ENCODE data around the gene AGAP3. TPM values are rescaled to one million over a fixed set of nuclear protein-coding genes. Genes with fewer than 3 reads are reported as not detected.

The AGAP3 gene
- total RNA-seq, 1 donor from 2014 or later, result 156 TPM

DNA sequence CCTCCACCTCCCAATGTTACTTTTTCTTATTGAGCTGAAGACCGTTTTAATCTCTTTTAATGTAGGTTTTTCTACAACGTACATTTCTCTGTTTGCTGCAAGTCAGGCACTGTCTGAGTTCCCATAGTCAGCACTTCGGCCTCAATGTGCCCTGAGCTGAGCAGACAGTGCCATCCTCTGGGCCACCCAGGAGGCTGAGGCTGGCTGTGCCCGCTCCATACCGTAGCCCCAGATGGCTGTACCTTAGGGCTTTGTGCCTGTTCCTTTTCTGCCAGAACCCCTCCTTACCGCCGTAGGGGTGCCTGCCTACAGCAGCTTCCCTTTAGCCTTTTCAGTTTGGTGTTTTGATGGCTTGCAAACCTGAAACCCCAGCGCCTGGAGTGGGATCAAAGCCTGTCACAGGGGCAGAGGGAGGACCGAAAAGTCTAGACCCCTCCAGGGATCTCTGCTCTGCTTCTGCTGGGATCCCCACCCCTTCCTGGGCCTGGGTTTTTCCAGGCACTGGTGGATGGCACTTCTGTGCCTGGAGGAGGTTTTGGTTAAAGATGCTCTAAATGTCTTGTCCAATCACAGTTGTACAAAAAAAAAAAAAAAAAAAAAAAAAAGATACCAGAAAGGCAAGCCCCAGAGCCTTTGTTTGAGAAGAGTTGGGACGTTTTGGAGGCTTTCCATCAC is 9.0 kb downstream of the AGAP3 start:
- Histone ChIP-seq H3K4me2 (ENCODE audit: low read length) (no peak overlapping the region), H3K9ac (ENCODE audit: low read length) (no peak overlapping the region), H3K4me1 (ENCODE audit: insufficient read depth, low read length) (peaks cover 5% of the 10 kb centered on the region), H3K27ac (ENCODE audit: low read depth, low read length) (no peak overlapping the region), H4K20me1 (ENCODE audit: insufficient read depth, low read length) (peaks cover 89% of the 10 kb centered on the region), H3K79me2 (ENCODE audit: insufficient read depth, low read length) (peaks cover 94% of the 10 kb centered on the region), H3K36me3 (ENCODE audit: insufficient read depth, low read length) (no peaks in the 10 kb centered on the region), H3K4me3 (ENCODE audit: insufficient read depth, low read depth, low read length) (no peak overlapping the region), H3K9me3 (ENCODE audit: insufficient read depth, low read depth, low read length) (no peaks in the 10 kb centered on the region), H2AFZ (ENCODE audit: low read depth, low read length) (no peak overlapping the region), H3K27me3 (ENCODE audit: insufficient read depth, low read length) (no peaks in the 10 kb centered on the region)
- no peaks in the 10 kb centered on the region for H3K27me3 Mint-ChIP-seq (ENCODE audit: low read depth, unreplicated experiment)
- no peak overlapping the region for H3K4me3 Mint-ChIP-seq (ENCODE audit: unreplicated experiment)
- DNase-seq (ENCODE audit: low read depth) (no peak), FAIRE-seq (no peak)
- TF ChIP-seq EZH2 (IDR thresholded peaks at IDR 0.05; ENCODE audit: insufficient read depth, low read length), result no peak
- H3K36me3 Mint-ChIP-seq (ENCODE audit: low read depth, unreplicated experiment), result peaks cover 7% of the 10 kb centered on the region
- peaks cover 23% of the 10 kb centered on the region for H3K4me1 Mint-ChIP-seq (ENCODE audit: low read depth, unreplicated experiment)
- H3K27ac Mint-ChIP-seq (ENCODE audit: unreplicated experiment), result no peak overlapping the region
- H3K9me3 Mint-ChIP-seq (ENCODE audit: unreplicated experiment), result no peaks in the 10 kb centered on the region

- peaks cover 90% of the 10 kb centered on the region for H4K20me1 ChIP-seq (ENCODE audit: insufficient read depth, low read length)
- H3K27ac Mint-ChIP-seq (ENCODE audit: unreplicated experiment), result no peak overlapping the region
- no peak overlapping the region for H3K4me2 ChIP-seq (ENCODE audit: low read length)
- H3K27ac ChIP-seq (ENCODE audit: low read depth, low read length), result no peak overlapping the region
- H3K9me3 ChIP-seq (ENCODE audit: insufficient read depth, low read depth, low read length), result no peaks in the 10 kb centered on the region
- peaks cover 5% of the 10 kb centered on the region for H3K4me1 ChIP-seq (ENCODE audit: insufficient read depth, low read length)
- H3K36me3 ChIP-seq (ENCODE audit: insufficient read depth, low read length), result no peaks in the 10 kb centered on the region
- no peaks in the 10 kb centered on the region for H3K9me3 Mint-ChIP-seq (ENCODE audit: unreplicated experiment)
- H3K36me3 Mint-ChIP-seq (ENCODE audit: low read depth, unreplicated experiment), result peaks cover 4% of the 10 kb centered on the region
- H3K4me3 Mint-ChIP-seq (ENCODE audit: unreplicated experiment), result no peak overlapping the region
- H3K4me3 ChIP-seq (ENCODE audit: insufficient read depth, low read depth, low read length), result no peak overlapping the region
- peaks cover 95% of the 10 kb centered on the region for H3K79me2 ChIP-seq (ENCODE audit: insufficient read depth, low read length)
- TF ChIP-seq EZH2 (IDR thresholded peaks at IDR 0.05; ENCODE audit: insufficient read depth, low read length), result no peak
- TF ChIP-seq CTCF (IDR thresholded peaks at IDR 0.05; ENCODE audit: insufficient read depth, low read depth, low read length), result no peak
- DNase-seq (ENCODE audit: low read depth) (no peak), FAIRE-seq (no peak)
- H3K27me3 Mint-ChIP-seq (ENCODE audit: low read depth, unreplicated experiment), result no peaks in the 10 kb centered on the region
- H3K27me3 ChIP-seq (ENCODE audit: insufficient read depth, low read length), result no peaks in the 10 kb centered on the region
- H3K4me1 Mint-ChIP-seq (ENCODE audit: low read depth, unreplicated experiment), result peaks cover 19% of the 10 kb centered on the region
- no peak overlapping the region for H2AFZ ChIP-seq (ENCODE audit: low read depth, low read length)
- H3K9ac ChIP-seq (ENCODE audit: low read length), result no peak overlapping the region
These were observed 9.7 kb downstream of the AGAP3 start for GRCh38 chr7:151095828-151096475.

DNA sequence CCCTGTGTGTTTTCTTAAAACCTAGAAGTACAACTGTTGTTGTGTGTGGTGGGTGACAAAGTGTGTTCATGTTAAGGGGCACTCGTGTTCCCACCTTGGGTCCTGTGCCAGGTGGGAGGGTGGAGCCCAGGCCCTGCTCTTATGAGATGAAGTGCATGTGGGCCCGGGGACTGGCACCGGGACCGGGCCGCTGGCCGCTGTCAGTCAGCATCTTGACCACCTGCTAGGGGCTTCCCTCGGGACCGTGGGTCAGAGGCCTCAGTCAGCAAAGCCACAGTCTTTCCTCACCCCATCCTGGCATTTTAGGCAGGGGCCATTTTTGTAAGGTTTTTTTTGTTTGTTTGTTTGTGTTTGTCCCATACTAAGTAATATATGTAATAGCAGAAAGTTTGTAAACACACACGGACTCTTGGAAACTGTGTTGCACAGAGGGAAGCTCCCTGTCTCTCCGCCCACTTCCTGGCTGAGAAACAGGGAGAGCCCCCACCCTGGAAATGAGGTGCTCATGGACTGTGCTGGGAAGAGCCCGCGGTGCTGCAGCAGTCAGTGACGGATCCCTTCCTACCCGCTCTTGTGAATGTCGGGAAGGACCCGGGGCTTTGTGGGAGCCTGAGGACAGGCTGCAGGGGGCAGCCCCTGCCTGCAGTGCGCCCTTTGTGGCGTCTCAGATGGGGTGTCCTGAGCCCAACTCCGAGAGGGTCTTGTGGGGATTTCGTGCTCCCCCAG is 13.4 kb downstream of the AGAP3 start:
- Histone ChIP-seq H3K27me3 (ENCODE audit: insufficient read depth, low read length) (no peaks in the 10 kb centered on the region), H3K9me3 (ENCODE audit: insufficient read depth, low read depth, low read length) (no peaks in the 10 kb centered on the region), H3K9ac (ENCODE audit: low read length) (no peak overlapping the region), H2AFZ (ENCODE audit: low read depth, low read length) (no peak overlapping the region), H3K79me2 (ENCODE audit: insufficient read depth, low read length) (peaks cover 85% of the 10 kb centered on the region), H3K36me3 (ENCODE audit: insufficient read depth, low read length) (no peaks in the 10 kb centered on the region), H3K27ac (ENCODE audit: low read depth, low read length) (no peak overlapping the region), H4K20me1 (ENCODE audit: insufficient read depth, low read length) (peaks cover 90% of the 10 kb centered on the region), H3K4me1 (ENCODE audit: insufficient read depth, low read length) (peaks cover 8% of the 10 kb centered on the region), H3K4me2 (ENCODE audit: low read length) (no peak overlapping the region), H3K4me3 (ENCODE audit: insufficient read depth, low read depth, low read length) (no peak overlapping the region)
- no peak for TF ChIP-seq CTCF (IDR thresholded peaks at IDR 0.05; ENCODE audit: insufficient read depth, low read depth, low read length)
- no peak for TF ChIP-seq EZH2 (IDR thresholded peaks at IDR 0.05; ENCODE audit: insufficient read depth, low read length)
- no peaks in the 10 kb centered on the region for H3K27me3 Mint-ChIP-seq (ENCODE audit: low read depth, unreplicated experiment)
- DNase-seq (ENCODE audit: low read depth) (no peak), FAIRE-seq (no peak)
- no peak overlapping the region for H3K4me3 Mint-ChIP-seq (ENCODE audit: unreplicated experiment)
- peaks cover 16% of the 10 kb centered on the region for H3K4me1 Mint-ChIP-seq (ENCODE audit: low read depth, unreplicated experiment)
- no peaks in the 10 kb centered on the region for H3K9me3 Mint-ChIP-seq (ENCODE audit: unreplicated experiment)
- no peak overlapping the region for H3K27ac Mint-ChIP-seq (ENCODE audit: unreplicated experiment)
- peaks cover 2% of the 10 kb centered on the region for H3K36me3 Mint-ChIP-seq (ENCODE audit: low read depth, unreplicated experiment)

Data from astrocyte (in vitro differentiated cells and primary cell).